GM19193 (cell line): ENCODE results near the gene BACE2.

ENCODE experiments used
- POLR2A ChIP-seq: IDR thresholded peaks from 4 replicates; pipeline ENCODE4 v1.6.1; 2011; ENCODE audit not compliant: insufficient read depth, insufficient read length; ENCODE audit errors: extremely low read depth

The BACE2 gene

GRCh38 chr21:41216486-41216885, 48.5 kb downstream of the BACE2 start:
- TF ChIP-seq POLR2A = no peak

- no peak for TF ChIP-seq POLR2A
Measured at GRCh38 chr21:41217671-41218385, 49.9 kb downstream of the BACE2 start.

- no peak for TF ChIP-seq POLR2A
Measured at GRCh38 chr21:41219498-41220207, 51.7 kb downstream of the BACE2 start.

- no peak for TF ChIP-seq POLR2A
Measured at GRCh38 chr21:41220208-41220733, 52.3 kb downstream of the BACE2 start.

GRCh38 chr21:41222247-41223068, 54.5 kb downstream of the BACE2 start:
- no peak for TF ChIP-seq POLR2A

- TF ChIP-seq POLR2A = no peak
Measured at GRCh38 chr21:41226853-41227252, 58.9 kb downstream of the BACE2 start.

- TF ChIP-seq POLR2A = no peak
Measured at GRCh38 chr21:41227357-41228005, 59.5 kb downstream of the BACE2 start.

GRCh38 chr21:41228006-41228370, 60.0 kb downstream of the BACE2 start:
- no peak for TF ChIP-seq POLR2A

GRCh38 chr21:41228492-41228891, 60.5 kb downstream of the BACE2 start:
- TF ChIP-seq POLR2A = no peak

GRCh38 chr21:41228958-41229357, 61.0 kb downstream of the BACE2 start:
- no peak for TF ChIP-seq POLR2A

- no peak for TF ChIP-seq POLR2A
Measured at GRCh38 chr21:41229509-41230248, 61.7 kb downstream of the BACE2 start.

GRCh38 chr21:41230497-41230896, 62.5 kb downstream of the BACE2 start:
- TF ChIP-seq POLR2A = no peak

GRCh38 chr21:41231060-41231459, 63.1 kb downstream of the BACE2 start:
- no peak for TF ChIP-seq POLR2A

- no peak for TF ChIP-seq POLR2A
Measured at GRCh38 chr21:41232013-41232412, 64.1 kb downstream of the BACE2 start.
